ENCODE measurements around the gene SFRP2.

SFRP2 gene

DNA sequence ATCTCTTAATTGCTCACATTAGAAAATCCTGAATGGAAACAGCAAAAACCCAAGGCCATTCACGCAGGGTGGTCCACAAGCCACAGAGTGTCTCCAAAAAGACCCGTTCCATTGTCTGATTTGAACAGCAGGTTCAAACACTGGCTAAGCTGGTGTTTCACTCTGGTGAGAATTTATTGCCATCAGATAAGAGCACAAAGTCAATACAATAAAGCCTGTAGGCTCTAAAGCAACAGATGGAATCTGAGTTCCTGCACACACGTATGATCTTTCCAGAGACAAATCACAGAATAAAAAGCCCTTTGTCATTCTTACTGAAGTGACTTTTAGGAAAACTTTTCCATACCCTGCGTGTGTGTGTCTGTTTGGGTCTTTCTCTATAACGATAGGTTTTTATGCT lies 5.1 kb upstream of the SFRP2 start:
- Histone ChIP-seq H3K9ac (ENCODE audit: low read length) (no peak overlapping the region), H3K4me1 (ENCODE audit: control insufficient read depth, insufficient read depth, low read length) (peaks cover 16% of the 10 kb centered on the region), H3K27ac (ENCODE audit: low read depth, low read length) (no peak overlapping the region), H3K27me3 (ENCODE audit: control insufficient read depth, insufficient read depth, low read length) (peaks cover 25% of the 10 kb centered on the region), H3K9me3 (ENCODE audit: control insufficient read depth, insufficient read depth, low read depth, low read length) (no peaks in the 10 kb centered on the region), H3K4me3 (ENCODE audit: low read depth, low read length) (no peak overlapping the region), H3K36me3 (ENCODE audit: control insufficient read depth, insufficient read depth, low read length) (no peaks in the 10 kb centered on the region)

DNA sequence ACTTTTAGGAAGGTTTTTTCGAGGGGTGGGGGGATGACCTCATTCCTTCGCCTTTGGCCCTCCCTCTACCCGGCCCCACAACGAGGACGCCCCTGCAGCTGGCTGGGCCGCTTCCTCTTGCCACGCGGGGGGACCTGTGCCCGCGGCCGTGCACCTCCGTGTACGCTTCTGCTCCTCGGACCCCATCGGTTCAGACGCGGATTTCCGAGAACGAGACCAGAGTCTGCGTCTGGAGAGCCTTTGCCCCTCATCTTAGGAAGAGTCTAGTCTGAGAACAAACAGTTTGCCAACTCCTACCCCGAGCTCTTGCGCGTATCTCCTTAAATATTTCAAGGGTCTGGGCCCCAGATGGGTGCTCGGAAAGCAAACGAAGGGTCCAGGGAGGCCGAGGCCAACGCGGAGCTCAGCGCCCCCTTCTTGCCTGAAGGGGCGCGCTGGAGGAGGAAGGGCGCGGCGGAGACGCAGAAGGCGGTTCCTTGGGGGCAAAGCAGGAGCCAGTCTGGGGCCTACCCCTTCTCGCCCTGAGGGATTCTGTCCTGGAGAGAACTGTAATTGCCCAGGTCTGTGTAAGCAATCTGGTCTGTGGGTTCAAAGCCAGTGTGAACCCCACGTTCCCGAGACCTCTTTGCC lies 3.9 kb upstream of the SFRP2 start:
- Histone ChIP-seq H3K27me3 (ENCODE audit: control insufficient read depth, insufficient read depth, low read length) (peaks cover 37% of the 10 kb centered on the region), H3K9me3 (ENCODE audit: control insufficient read depth, insufficient read depth, low read depth, low read length) (no peaks in the 10 kb centered on the region), H3K36me3 (ENCODE audit: control insufficient read depth, insufficient read depth, low read length) (0 out of 2 replicates have a peak, but pooled peaks cover 3% of the 10 kb centered on the region), H3K27ac (ENCODE audit: low read depth, low read length) (peak overlapping the region; percentile 11; the same call in 1 of the 2 replicates), H3K4me3 (ENCODE audit: low read depth, low read length) (peak overlapping the region; percentile 98), H3K4me1 (ENCODE audit: control insufficient read depth, insufficient read depth, low read length) (peaks cover 19% of the 10 kb centered on the region), H3K9ac (ENCODE audit: low read length) (peak overlapping the region; percentile 98)

DNA sequence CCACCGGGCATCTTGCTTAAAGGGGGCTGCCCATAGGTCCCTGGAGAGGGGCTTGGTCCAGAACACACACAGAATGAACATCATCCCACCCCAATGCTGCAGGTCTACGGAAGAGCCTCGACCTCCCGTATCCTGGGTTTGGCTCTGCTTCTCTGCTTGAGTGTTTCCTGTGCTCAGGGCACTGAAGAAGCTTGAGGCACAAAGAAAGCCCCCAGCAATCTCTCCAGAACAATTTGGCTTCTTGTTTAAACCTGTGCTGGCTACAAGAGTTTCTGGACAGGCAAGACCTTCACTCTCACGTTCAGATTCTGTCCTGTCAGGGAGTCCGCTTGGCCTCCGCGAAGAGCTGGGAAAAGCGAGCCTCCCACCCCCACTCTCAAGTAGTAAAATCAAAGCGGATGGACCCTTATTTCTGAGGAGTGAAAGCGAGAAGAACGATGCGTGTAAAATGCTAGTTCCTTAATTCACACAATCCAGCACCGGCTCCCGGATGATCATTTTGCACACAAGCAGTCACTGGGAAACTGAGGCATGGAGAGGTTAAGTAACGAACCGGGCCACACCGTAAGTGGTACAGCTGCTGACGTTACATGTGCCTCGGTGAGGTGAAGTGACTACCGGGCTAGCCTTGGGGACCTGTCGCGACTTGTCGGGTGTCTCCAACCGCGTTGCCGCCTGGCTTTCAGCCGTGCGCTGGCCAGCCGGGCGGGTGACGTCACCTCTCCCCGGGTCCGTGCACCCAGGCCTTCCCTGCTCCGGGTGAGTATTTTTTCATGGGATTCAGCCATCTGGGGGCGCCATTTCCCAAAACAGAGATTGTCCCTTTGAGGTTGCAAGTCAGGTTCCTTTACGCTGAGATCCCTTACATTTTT lies 3.1 kb upstream of the SFRP2 start:
- peak overlapping the region; percentile 98 for H3K4me3 ChIP-seq (ENCODE audit: low read depth, low read length)
- H3K27me3 ChIP-seq (ENCODE audit: control insufficient read depth, insufficient read depth, low read length) = peaks cover 41% of the 10 kb centered on the region
- H3K27ac ChIP-seq (ENCODE audit: low read depth, low read length) = no peak overlapping the region; the same call in 1 of the 2 replicates
- peaks cover 19% of the 10 kb centered on the region for H3K4me1 ChIP-seq (ENCODE audit: control insufficient read depth, insufficient read depth, low read length)
- H3K36me3 ChIP-seq (ENCODE audit: control insufficient read depth, insufficient read depth, low read length) = 0 out of 2 replicates have a peak, but pooled peaks cover 7% of the 10 kb centered on the region
- H3K9ac ChIP-seq (ENCODE audit: low read length) = peak overlapping the region; percentile 98
- H3K9me3 ChIP-seq (ENCODE audit: control insufficient read depth, insufficient read depth, low read depth, low read length) = no peaks in the 10 kb centered on the region

DNA sequence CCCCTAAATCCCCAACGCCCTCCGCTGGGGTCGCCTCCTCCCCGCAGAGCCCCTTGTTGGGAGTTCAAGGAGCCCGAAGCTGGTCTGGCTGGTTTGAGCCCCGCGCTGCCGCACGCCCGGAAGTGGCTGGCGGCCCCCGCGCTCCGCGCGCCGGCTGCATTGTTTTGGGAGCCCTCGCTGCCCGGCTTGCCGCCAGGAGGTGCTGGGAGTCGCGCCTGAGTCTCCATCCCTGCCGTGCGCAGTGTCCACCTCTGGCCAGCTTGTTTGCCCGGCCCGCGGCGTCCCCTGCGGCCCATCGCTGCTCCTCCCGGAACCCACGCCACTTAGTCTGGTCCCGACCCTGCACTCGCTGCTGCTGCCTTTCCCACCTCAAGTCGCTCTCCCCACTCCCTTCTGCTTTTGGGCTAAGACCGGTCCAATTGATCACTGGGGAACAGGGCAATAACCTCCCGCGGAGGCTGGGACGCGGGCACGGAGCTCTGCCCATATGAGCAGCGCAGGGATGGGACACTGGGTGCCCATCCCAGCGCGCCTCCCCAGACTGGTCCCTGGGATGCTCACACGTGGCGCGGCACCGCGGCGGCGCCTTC lies 2.2 kb upstream of the SFRP2 start:
- peak overlapping the region; percentile 98 for H3K4me3 ChIP-seq (ENCODE audit: low read depth, low read length)
- H3K4me1 ChIP-seq (ENCODE audit: control insufficient read depth, insufficient read depth, low read length) = peaks cover 24% of the 10 kb centered on the region
- H3K27ac ChIP-seq (ENCODE audit: low read depth, low read length) = peak overlapping the region; percentile 94; the same call in 1 of the 2 replicates
- H3K27me3 ChIP-seq (ENCODE audit: control insufficient read depth, insufficient read depth, low read length) = peaks cover 41% of the 10 kb centered on the region
- H3K9ac ChIP-seq (ENCODE audit: low read length) = peak overlapping the region; percentile 98
- no peaks in the 10 kb centered on the region for H3K9me3 ChIP-seq (ENCODE audit: control insufficient read depth, insufficient read depth, low read depth, low read length)
- peaks cover 11% of the 10 kb centered on the region; the same call in 1 of the 2 replicates for H3K36me3 ChIP-seq (ENCODE audit: control insufficient read depth, insufficient read depth, low read length)

DNA sequence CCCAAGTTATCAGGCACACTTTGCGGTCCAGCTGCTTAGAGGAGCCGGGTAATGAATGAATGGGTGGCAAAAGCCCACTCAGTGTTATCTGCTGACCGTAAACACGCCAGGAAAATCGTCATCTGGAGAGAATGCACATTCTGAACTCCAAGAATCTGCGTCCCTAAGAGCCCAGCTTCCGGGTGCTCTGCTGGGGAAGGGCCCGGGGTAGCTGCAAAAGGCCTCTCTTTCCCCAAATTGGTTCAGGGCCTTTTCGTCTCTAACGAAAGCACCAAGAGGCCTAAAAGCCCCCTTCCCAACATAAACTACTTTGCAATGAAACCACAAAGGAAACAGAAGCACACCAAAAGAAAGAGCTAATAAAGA lies 1.6 kb upstream of the SFRP2 start:
- H3K9ac ChIP-seq (ENCODE audit: low read length) = peak overlapping the region; percentile 98
- H3K4me1 ChIP-seq (ENCODE audit: control insufficient read depth, insufficient read depth, low read length) = peaks cover 28% of the 10 kb centered on the region
- peak overlapping the region; percentile 98 for H3K4me3 ChIP-seq (ENCODE audit: low read depth, low read length)
- H3K27me3 ChIP-seq (ENCODE audit: control insufficient read depth, insufficient read depth, low read length) = peaks cover 41% of the 10 kb centered on the region
- peak overlapping the region; percentile 94 for H3K27ac ChIP-seq (ENCODE audit: low read depth, low read length)
- peaks cover 14% of the 10 kb centered on the region for H3K36me3 ChIP-seq (ENCODE audit: control insufficient read depth, insufficient read depth, low read length)
- no peaks in the 10 kb centered on the region for H3K9me3 ChIP-seq (ENCODE audit: control insufficient read depth, insufficient read depth, low read depth, low read length)

DNA sequence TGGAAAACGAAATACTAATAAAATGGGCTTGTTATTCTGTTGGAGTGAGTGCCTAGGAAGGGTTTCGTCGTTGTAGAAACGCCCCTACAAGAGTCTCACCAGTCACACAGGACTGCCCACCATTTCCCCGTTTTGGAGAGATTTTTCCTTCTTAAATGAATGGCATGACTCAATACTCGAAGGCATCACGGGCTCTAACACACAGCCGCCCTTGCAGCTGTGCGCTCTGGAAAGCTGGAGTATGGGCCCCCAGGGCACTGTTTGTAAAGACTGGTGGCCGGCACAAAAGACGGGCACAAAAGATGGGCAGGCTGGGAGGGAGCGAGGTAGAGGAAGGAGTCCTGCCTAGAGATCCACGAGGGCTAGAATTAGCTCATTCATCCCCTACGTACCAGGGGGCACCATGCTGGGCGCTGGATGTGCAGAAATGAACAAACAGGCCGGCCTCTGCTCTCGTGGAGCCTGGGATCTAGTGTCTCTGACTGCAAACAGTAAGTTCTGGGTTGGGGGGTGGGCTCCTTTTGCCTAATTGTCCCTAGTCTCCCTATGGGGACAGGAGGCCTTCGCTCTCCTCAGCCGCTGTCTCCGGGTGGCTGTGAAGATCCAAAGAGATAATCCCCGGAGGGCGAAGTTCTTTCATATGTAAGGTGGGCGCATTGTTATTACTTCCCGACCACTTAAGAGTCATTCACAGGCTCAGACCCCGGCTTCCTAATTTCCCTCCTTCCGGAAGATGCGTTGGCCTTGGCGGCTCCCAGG lies 1.0 kb upstream of the SFRP2 start:
- peak overlapping the region; percentile 98 for H3K9ac ChIP-seq (ENCODE audit: low read length)
- H3K36me3 ChIP-seq (ENCODE audit: control insufficient read depth, insufficient read depth, low read length) = peaks cover 19% of the 10 kb centered on the region
- peak overlapping the region; percentile 94 for H3K27ac ChIP-seq (ENCODE audit: low read depth, low read length)
- peaks cover 28% of the 10 kb centered on the region for H3K4me1 ChIP-seq (ENCODE audit: control insufficient read depth, insufficient read depth, low read length)
- H3K4me3 ChIP-seq (ENCODE audit: low read depth, low read length) = peak overlapping the region; percentile 98
- peaks cover 41% of the 10 kb centered on the region for H3K27me3 ChIP-seq (ENCODE audit: control insufficient read depth, insufficient read depth, low read length)
- no peaks in the 10 kb centered on the region for H3K9me3 ChIP-seq (ENCODE audit: control insufficient read depth, insufficient read depth, low read depth, low read length)

DNA sequence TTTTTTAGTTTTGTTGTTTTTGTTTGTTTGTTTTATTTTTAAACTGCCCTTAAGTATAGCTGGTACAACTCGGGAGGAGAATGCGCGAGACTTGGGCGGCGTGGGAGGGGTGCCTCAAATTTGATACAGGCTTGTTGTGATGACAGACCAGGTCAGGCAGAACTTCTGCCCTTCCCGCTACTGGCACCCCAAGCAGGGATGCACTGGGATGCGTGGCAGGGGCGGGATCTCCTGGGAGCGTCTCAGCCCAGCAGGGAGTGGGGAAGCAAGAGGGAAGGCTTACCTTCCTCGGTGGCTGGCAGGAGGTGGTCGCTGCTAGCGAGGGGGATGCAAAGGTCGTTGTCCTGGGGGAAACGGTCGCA lies 851 bp downstream of the SFRP2 start:
- Histone ChIP-seq H3K27ac (ENCODE audit: low read depth, low read length) (peak overlapping the region; percentile 94; the same call in 1 of the 2 replicates), H3K4me1 (ENCODE audit: control insufficient read depth, insufficient read depth, low read length) (peaks cover 25% of the 10 kb centered on the region), H3K27me3 (ENCODE audit: control insufficient read depth, insufficient read depth, low read length) (peaks cover 34% of the 10 kb centered on the region), H3K36me3 (ENCODE audit: control insufficient read depth, insufficient read depth, low read length) (peaks cover 38% of the 10 kb centered on the region), H3K9ac (ENCODE audit: low read length) (peak overlapping the region; percentile 98), H3K9me3 (ENCODE audit: control insufficient read depth, insufficient read depth, low read depth, low read length) (no peaks in the 10 kb centered on the region), H3K4me3 (ENCODE audit: low read depth, low read length) (peak overlapping the region; percentile 98)

DNA sequence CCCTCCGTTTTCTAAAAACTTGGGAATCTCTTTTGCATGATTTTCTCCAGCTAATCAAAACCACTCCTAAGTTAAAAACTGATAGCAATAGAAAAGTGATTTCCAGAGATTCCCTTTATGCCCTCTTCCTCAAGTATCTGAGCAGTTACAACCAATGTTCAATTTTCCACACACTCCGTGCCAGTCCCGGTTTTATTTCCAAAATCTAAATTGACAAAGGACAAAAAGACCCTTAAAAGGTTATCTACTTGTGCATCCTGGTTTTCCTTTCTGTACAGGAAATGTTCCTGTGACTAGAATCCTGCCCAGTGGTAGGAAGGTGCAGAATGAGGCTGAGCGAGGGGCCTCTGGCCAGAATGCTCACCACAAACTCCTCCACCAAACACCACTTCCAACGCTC lies 1.3 kb downstream of the SFRP2 start:
- peaks cover 43% of the 10 kb centered on the region for H3K36me3 ChIP-seq (ENCODE audit: control insufficient read depth, insufficient read depth, low read length)
- H3K27ac ChIP-seq (ENCODE audit: low read depth, low read length) = peak overlapping the region; percentile 94; the same call in 1 of the 2 replicates
- H3K9me3 ChIP-seq (ENCODE audit: control insufficient read depth, insufficient read depth, low read depth, low read length) = no peaks in the 10 kb centered on the region
- peaks cover 34% of the 10 kb centered on the region for H3K27me3 ChIP-seq (ENCODE audit: control insufficient read depth, insufficient read depth, low read length)
- H3K9ac ChIP-seq (ENCODE audit: low read length) = peak overlapping the region; percentile 98
- peaks cover 28% of the 10 kb centered on the region for H3K4me1 ChIP-seq (ENCODE audit: control insufficient read depth, insufficient read depth, low read length)
- peak overlapping the region; percentile 98 for H3K4me3 ChIP-seq (ENCODE audit: low read depth, low read length)

DNA sequence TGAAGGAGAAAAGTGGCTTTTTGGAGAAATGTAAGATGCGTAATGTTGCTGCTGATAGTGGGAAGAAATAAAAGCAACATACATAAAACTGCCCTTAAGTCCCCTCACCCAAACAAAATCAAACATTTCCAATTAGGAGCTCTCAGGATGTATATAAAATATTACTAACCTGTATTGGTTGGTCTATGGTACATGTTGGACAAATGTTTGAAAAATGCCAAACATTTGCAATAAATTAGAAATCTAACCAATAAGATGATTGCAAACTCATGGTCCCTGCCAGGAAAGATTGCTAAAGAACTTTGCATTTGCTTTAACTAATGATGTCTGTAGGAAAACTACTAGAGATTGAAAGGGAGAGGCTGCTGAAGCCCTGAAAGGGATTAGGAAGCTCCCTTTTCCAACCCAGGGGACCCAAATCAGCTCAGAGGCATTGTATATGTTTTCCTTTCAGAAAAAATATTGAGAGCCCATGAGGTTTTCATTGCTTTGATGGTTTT lies 1.8 kb downstream of the SFRP2 start:
- Histone ChIP-seq H3K4me3 (ENCODE audit: low read depth, low read length) (peak overlapping the region; percentile 98), H3K27ac (ENCODE audit: low read depth, low read length) (peak overlapping the region; percentile 94; the same call in 1 of the 2 replicates), H3K4me1 (ENCODE audit: control insufficient read depth, insufficient read depth, low read length) (peaks cover 31% of the 10 kb centered on the region), H3K27me3 (ENCODE audit: control insufficient read depth, insufficient read depth, low read length) (peaks cover 32% of the 10 kb centered on the region), H3K9ac (ENCODE audit: low read length) (peak overlapping the region; percentile 98), H3K36me3 (ENCODE audit: control insufficient read depth, insufficient read depth, low read length) (peaks cover 47% of the 10 kb centered on the region), H3K9me3 (ENCODE audit: control insufficient read depth, insufficient read depth, low read depth, low read length) (no peaks in the 10 kb centered on the region)

DNA sequence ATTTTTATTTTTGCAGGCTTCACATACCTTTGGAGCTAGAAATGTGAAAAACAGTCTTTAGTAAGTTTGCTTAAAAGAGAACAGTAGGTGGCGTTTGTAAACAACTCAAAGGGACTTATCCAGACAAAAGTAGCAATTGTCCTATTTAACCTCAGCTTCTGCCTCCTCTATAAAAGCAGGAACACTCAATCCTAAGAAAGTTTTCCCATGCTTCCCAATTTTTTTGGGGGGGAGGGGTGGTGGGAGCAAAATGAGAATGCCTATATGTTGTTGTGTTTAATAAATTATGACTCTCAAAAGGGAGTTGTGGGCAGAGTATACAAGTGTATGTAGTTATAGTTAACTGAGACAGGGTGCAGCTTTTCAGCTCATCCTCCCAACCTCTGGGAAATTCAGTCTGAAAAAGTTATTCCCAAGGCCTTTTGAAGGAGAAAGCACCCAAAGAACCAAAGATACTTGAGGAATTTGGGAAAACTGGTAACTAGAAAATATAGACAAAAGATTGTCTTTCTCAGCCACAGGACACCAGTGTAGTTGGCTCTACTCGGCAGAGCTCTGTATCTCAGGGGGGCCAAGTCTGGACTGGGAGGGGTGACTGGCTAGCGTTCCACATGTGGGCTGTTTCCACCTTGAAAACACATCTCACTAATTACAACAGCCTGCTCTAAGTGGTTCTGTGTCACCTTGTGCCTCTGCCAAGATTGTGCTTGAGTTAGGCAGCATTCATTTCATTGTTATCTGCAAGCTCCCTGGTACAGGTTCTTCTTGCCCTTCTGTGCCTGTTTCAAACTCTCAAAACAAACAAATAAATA lies 2.8 kb downstream of the SFRP2 start:
- Histone ChIP-seq H3K9me3 (ENCODE audit: control insufficient read depth, insufficient read depth, low read depth, low read length) (no peaks in the 10 kb centered on the region), H3K27ac (ENCODE audit: low read depth, low read length) (no peak overlapping the region), H3K4me1 (ENCODE audit: control insufficient read depth, insufficient read depth, low read length) (peaks cover 25% of the 10 kb centered on the region), H3K36me3 (ENCODE audit: control insufficient read depth, insufficient read depth, low read length) (peaks cover 57% of the 10 kb centered on the region), H3K27me3 (ENCODE audit: control insufficient read depth, insufficient read depth, low read length) (peaks cover 22% of the 10 kb centered on the region), H3K9ac (ENCODE audit: low read length) (peak overlapping the region; percentile 58), H3K4me3 (ENCODE audit: low read depth, low read length) (peak overlapping the region; percentile 98)
